IMR-90 (cell line): ENCODE results near the gene ATP8B3. TPM values are rescaled to one million over a fixed set of nuclear protein-coding genes. Genes with fewer than 3 reads are reported as not detected.

Experiments used
- ATAC-seq: fragments of 200-7000 bp; cut with Tn5 transposase; 2 replicates; pipeline ENCODE4 v1.9.1; 2020; ENCODE audit warnings: low read depth, mild to moderate bottlenecking, moderate library complexity
- BruUV-seq: library from RNA; stranded (reverse); fragments of 400-500 nt; replicated peaks from 2 replicates; lab custom pipeline; 2021; lab: Mats Ljungman, UMichigan
- CTCF ChIA-PET: fragments of 300-600 bp; formaldehyde crosslinking; extraction: SDS; loops from one replicate; lab custom pipeline; 2021; ENCODE audit warnings: antibody characterized with exemption; lab: Yijun Ruan, JAX
- POLR2A ChIA-PET: fragments of 300-600 bp; sonication (Branson Sonifier 250); formaldehyde crosslinking; loops from one replicate; lab custom pipeline; 2022; ENCODE audit warnings: antibody characterized with exemption; ENCODE audit not compliant: unreplicated experiment; lab: Charles Lee
- DNase-seq: peaks from one replicate; pipeline ENCODE4 v3.0.0; 2013
- H2AFZ ChIP-seq: replicated peaks from 2 replicates; pipeline ENCODE3; 2013; ENCODE audit warnings: low read length, mild to moderate bottlenecking; ENCODE audit not compliant: poor library complexity
- H2AK5ac ChIP-seq: 2 replicates; pipeline ENCODE4 v1.6.1; 2013; ENCODE audit warnings: low read depth, low read length, inconsistent platforms
- H2AK9ac ChIP-seq: replicated peaks from 2 replicates; pipeline ENCODE3; 2013; ENCODE audit warnings: mild to moderate bottlenecking, low read depth, low read length, moderate library complexity; ENCODE audit not compliant: poor library complexity
- H2BK120ac ChIP-seq: 2 replicates; pipeline ENCODE4 v1.6.1; 2013; ENCODE audit warnings: low read depth, low read length, inconsistent platforms
- H2BK15ac ChIP-seq: 3 replicates; pipeline ENCODE4 v1.6.1; 2013; ENCODE audit warnings: low read depth, low read length, inconsistent platforms
- H2BK20ac ChIP-seq: 2 replicates; pipeline ENCODE4 v1.6.1; 2013; ENCODE audit warnings: low read depth, mild to moderate bottlenecking, inconsistent platforms, low read length, moderate library complexity
- H2BK5ac ChIP-seq: 2 replicates; pipeline ENCODE4 v1.6.1; 2013; ENCODE audit warnings: mild to moderate bottlenecking, low read depth, low read length, inconsistent platforms; ENCODE audit not compliant: poor library complexity, severe bottlenecking
- H3K14ac ChIP-seq: replicated peaks from 2 replicates; pipeline ENCODE4 v1.6.1; 2013; ENCODE audit warnings: low read depth, low read length, inconsistent platforms
- H3K18ac ChIP-seq: 2 replicates; pipeline ENCODE4 v1.6.1; 2013; ENCODE audit warnings: low read depth, low read length, control low read depth
- H3K23ac ChIP-seq: 2 replicates; pipeline ENCODE4 v1.6.1; 2013; ENCODE audit warnings: low read depth, low read length, inconsistent platforms
- H3K27ac ChIP-seq: 2 replicates; pipeline ENCODE4 v1.5.1; 2013; ENCODE audit warnings: mild to moderate bottlenecking, control low read depth, low read length; ENCODE audit not compliant: insufficient read depth
- H3K27me3 ChIP-seq: 2 replicates; pipeline ENCODE4 v1.6.1; 2013; ENCODE audit warnings: low read length; ENCODE audit not compliant: control insufficient read depth, insufficient read depth
- H3K36me3 ChIP-seq: 2 replicates; pipeline ENCODE4 v1.6.1; 2013; ENCODE audit warnings: low read length, mixed read lengths; ENCODE audit not compliant: control insufficient read depth, insufficient read depth
- H3K4ac ChIP-seq: 2 replicates; pipeline ENCODE4 v1.6.1; 2013; ENCODE audit warnings: low read depth, low read length, inconsistent platforms
- H3K4me1 ChIP-seq: 2 replicates; pipeline ENCODE4 v1.6.1; 2013; ENCODE audit warnings: low read length, mixed read lengths; ENCODE audit not compliant: control insufficient read depth, insufficient read depth
- H3K4me2 ChIP-seq: 2 replicates; pipeline ENCODE4 v1.6.1; 2013; ENCODE audit warnings: low read depth, mild to moderate bottlenecking, control low read depth, low read length, moderate library complexity
- H3K4me3 ChIP-seq: 2 replicates; pipeline ENCODE4 v1.5.1; 2013; ENCODE audit warnings: low read depth, mild to moderate bottlenecking, control low read depth, low read length, moderate library complexity; ENCODE audit not compliant: insufficient read depth
- H3K56ac ChIP-seq: 2 replicates; pipeline ENCODE4 v1.6.1; 2013; ENCODE audit warnings: low read length, inconsistent platforms; ENCODE audit not compliant: insufficient read depth; ENCODE audit errors: extremely low read depth
- H3K79me1 ChIP-seq, 2 experiments: 2 replicates each; pipeline ENCODE4 v1.6.1; 2013; ENCODE audit warnings: low read length in 2 of 2, inconsistent platforms in 1 of 2, low read depth in 1 of 2
- H3K9ac ChIP-seq: 2 replicates; pipeline ENCODE4 v1.6.1; 2013; ENCODE audit warnings: low read depth, low read length, control low read depth
- H3K9me1 ChIP-seq: 2 replicates; pipeline ENCODE4 v1.6.1; 2013; ENCODE audit warnings: low read length, inconsistent platforms; ENCODE audit not compliant: insufficient read depth
- H3K9me3 ChIP-seq: 2 replicates; pipeline ENCODE4 v1.6.1; 2013; ENCODE audit warnings: low read length; ENCODE audit not compliant: control insufficient read depth, insufficient read depth
- H4K20me1 ChIP-seq: 2 replicates; pipeline ENCODE4 v1.6.1; 2013; ENCODE audit warnings: low read length, inconsistent platforms; ENCODE audit not compliant: insufficient read depth
- H4K5ac ChIP-seq: 2 replicates; pipeline ENCODE4 v1.6.1; 2013; ENCODE audit warnings: mild to moderate bottlenecking, low read depth, low read length, control low read depth
- H4K8ac ChIP-seq, 2 experiments: 2 replicates each; pipeline ENCODE4 v1.6.1; 2013; ENCODE audit warnings: low read depth in 2 of 2, low read length in 2 of 2, control low read depth in 1 of 2, inconsistent platforms in 1 of 2
- H4K91ac ChIP-seq: 2 replicates; pipeline ENCODE4 v1.6.1; 2013; ENCODE audit warnings: low read depth, low read length, inconsistent platforms; ENCODE audit not compliant: insufficient read depth
- BHLHE40 ChIP-seq: fragments of 150-350 bp; IDR thresholded peaks from 2 replicates; pipeline ENCODE4 v1.6.1; 2016; ENCODE audit warnings: mild to moderate bottlenecking, low read depth, low read length
- CHD1 ChIP-seq: IDR thresholded peaks from 2 replicates; pipeline ENCODE4 v1.6.1; 2012; ENCODE audit warnings: low read depth, low read length, improper control_type of control experiment
- FOS ChIP-seq: fragments of 150-350 bp; IDR thresholded peaks from 2 replicates; pipeline ENCODE4 v1.6.1; 2016; ENCODE audit warnings: low read depth, low read length
- MAZ ChIP-seq: IDR thresholded peaks from 2 replicates; pipeline ENCODE4 v1.6.1; 2012; ENCODE audit warnings: low read depth, mild to moderate bottlenecking, low read length, improper control_type of control experiment, moderate library complexity, borderline replicate concordance
- RAD21 ChIP-seq: IDR thresholded peaks from 2 replicates; pipeline ENCODE4 v1.6.1; 2012; ENCODE audit warnings: low read length, improper control_type of control experiment
- RCOR1 ChIP-seq: IDR thresholded peaks from 2 replicates; pipeline ENCODE4 v1.6.1; 2012; ENCODE audit warnings: mild to moderate bottlenecking, low read length, improper control_type of control experiment; ENCODE audit not compliant: insufficient replicate concordance
- RFX5 ChIP-seq: IDR thresholded peaks from 2 replicates; pipeline ENCODE4 v1.8.0; 2012; ENCODE audit warnings: low read depth, mild to moderate bottlenecking, low read length, moderate library complexity
- SMC3 ChIP-seq: fragments of 150-350 bp; IDR thresholded peaks from 2 replicates; pipeline ENCODE4 v1.6.1; 2016; ENCODE audit warnings: low read depth, mild to moderate bottlenecking, antibody characterized with exemption, low read length, moderate library complexity
- WGBS, 2 experiments: methylation state at CpG; one replicate each; pipeline versions ENCODE4 v1.1.5 to v1.1.7; 2013; ENCODE audit warnings: missing lambda C conversion rate in 2 of 2; ENCODE audit not compliant: insufficient read length in 1 of 2; ENCODE audit errors: extremely low coverage in 2 of 2; 5-methylcytosine and 5-hydroxymethylcytosine counted together
- dilution Hi-C: fragments of 300-500 bp; cut with HindIII; formaldehyde crosslinking; loops from one replicate; pipeline ENCODE4 v1.14.3; 2018; ENCODE audit warnings: low sequenced_read_pairs; ENCODE audit not compliant: unreplicated experiment
- in situ Hi-C: fragments of 300-500 bp; cut with MboI; formaldehyde crosslinking; loops from 3 replicates; pipeline ENCODE4 v1.14.3; 2019; ENCODE audit warnings: low sequenced_read_pairs, inconsistent platforms, mixed read lengths
- intact Hi-C: fragments of 100-400 bp; cut with micrococcal nuclease; formaldehyde crosslinking; loops from 2 replicates; pipeline ENCODE4 v1.10.0; 2022
- polyA plus RNA-seq, 3 experiments: library from polyadenylated mRNA; depleted of rRNA; stranded (reverse); fragments of >200 nt; gene quantifications; 2 replicates each; pipeline ENCODE4 v1.2.3, GENCODE V29; 2012; ENCODE audit warnings: low replicate concordance in 1 of 3
- total RNA-seq: library from RNA; depleted of rRNA; stranded (reverse); fragments of >200 nt; gene quantifications from 2 replicates; pipeline ENCODE4 v1.2.3, GENCODE V29; 2012
- TF ChIP-seq, protein P1 (sequence below): conservative IDR thresholded peaks from 2 replicates; pipeline ENCODE4 v1.5.1; 2012; ENCODE audit warnings: mild to moderate bottlenecking, low read depth, low read length, improper control_type of control experiment

Gene ATP8B3
- total and polyA plus RNA-seq, 2 of the 4 experiments (the other 2 are of a cell fraction): 1.6 to 8.1 TPM

DNA sequence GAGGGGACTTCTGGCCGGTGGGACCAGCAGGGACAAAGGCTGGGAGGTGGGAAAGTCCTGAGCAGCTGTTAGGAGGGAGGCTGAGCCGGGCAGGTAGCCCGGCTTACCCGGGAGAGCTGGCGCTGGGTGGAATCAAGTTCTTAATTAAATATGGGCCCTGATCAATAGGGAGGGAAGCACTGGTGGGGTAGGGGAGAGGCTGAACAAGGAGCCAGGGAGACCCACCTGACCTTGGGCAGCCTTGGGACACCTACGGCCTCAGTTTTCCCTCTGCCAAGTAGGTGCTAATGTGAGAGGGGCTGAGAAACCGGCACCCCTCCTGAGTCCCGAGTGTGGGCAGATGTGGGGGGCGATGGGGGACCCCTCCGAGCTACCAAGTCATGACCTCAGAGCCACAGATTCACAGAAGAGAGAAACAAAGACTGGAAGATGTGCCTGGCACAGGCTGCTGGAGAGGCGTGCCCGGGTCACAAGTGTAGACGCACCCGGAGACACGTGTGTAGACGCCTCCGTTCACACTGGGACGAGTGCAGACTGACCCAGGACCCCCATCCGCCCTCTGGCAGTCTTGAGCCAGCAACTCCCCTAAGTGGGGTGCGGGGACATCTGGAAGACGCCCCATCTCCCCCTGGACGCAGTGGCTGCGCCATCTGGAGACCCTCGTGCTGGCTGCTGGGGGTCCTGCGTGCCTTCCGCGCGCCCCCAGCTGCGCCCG is 50.4 kb downstream of the ATP8B3 start:
- Histone ChIP-seq H2AFZ (no peak overlapping the region), H3K4ac (no peak overlapping the region), H4K91ac (no peak overlapping the region), H3K9me1 (no peaks in the 10 kb centered on the region), H4K5ac (no peak overlapping the region), H3K14ac (no peak overlapping the region), H3K4me3 (no peak overlapping the region), H3K9ac (no peak overlapping the region), H4K20me1 (peaks cover 6% of the 10 kb centered on the region; the same call in 1 of the 2 replicates), H3K36me3 (no peaks in the 10 kb centered on the region), H2AK5ac (no peak overlapping the region), H2BK5ac (no peak overlapping the region), H2BK20ac (no peak overlapping the region), H3K56ac (no peak overlapping the region), H3K27me3 (peaks cover 96% of the 10 kb centered on the region), H3K18ac (no peak overlapping the region), H4K8ac (no peak overlapping the region), H3K4me2 (no peak overlapping the region), H3K23ac (no peak overlapping the region), H2BK15ac (no peak overlapping the region), H2AK9ac (no peak overlapping the region), H3K79me1 (no peaks in the 10 kb centered on the region), H3K4me1 (no peaks in the 10 kb centered on the region), H3K27ac (no peak overlapping the region), H2BK120ac (no peak overlapping the region), H3K9me3 (no peaks in the 10 kb centered on the region)
- ChIA-PET CTCF (no interaction called here), POLR2A (no interaction called here)
- TF ChIP-seq MAZ (no peak), RAD21 (no peak), SMC3 (no peak), BHLHE40 (no peak), RCOR1 (no peak), FOS (no peak), RFX5 (no peak), CHD1 (no peak)
- TF ChIP-seq, protein P1, sequence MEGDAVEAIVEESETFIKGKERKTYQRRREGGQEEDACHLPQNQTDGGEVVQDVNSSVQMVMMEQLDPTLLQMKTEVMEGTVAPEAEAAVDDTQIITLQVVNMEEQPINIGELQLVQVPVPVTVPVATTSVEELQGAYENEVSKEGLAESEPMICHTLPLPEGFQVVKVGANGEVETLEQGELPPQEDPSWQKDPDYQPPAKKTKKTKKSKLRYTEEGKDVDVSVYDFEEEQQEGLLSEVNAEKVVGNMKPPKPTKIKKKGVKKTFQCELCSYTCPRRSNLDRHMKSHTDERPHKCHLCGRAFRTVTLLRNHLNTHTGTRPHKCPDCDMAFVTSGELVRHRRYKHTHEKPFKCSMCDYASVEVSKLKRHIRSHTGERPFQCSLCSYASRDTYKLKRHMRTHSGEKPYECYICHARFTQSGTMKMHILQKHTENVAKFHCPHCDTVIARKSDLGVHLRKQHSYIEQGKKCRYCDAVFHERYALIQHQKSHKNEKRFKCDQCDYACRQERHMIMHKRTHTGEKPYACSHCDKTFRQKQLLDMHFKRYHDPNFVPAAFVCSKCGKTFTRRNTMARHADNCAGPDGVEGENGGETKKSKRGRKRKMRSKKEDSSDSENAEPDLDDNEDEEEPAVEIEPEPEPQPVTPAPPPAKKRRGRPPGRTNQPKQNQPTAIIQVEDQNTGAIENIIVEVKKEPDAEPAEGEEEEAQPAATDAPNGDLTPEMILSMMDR: no peak
- intact Hi-C loops (no loop called here), dilution Hi-C loops (no loop called here), in situ Hi-C loops (no loop called here)
- BruUV-seq: no TSS peak
- WGBS, 2 experiments: 0% methylated on average over 10 of the region's 30 CpGs; no CpG with 5 or more reads in 1 of the 2 experiments
- DNase-seq (no peak), ATAC-seq (no peak)
